Astrocyte of the cerebellum (primary cell): ENCODE results near the gene PIGU.

Source experiments
- DNase-seq: peaks from one replicate; pipeline ENCODE4 v3.0.0-alpha.2; 2011; ENCODE audit warnings: low read depth
- H3K4me3 ChIP-seq: 2 replicates; pipeline ENCODE4 v1.5.1; 2011; ENCODE audit warnings: mild to moderate bottlenecking, low read depth, low read length, moderate library complexity
- in situ Hi-C: cut with HindIII; loops from 2 replicates; pipeline ENCODE4 v1.10.0; 2017; ENCODE audit warnings: low sequenced_read_pairs
- TF ChIP-seq, protein P1 (sequence below): IDR thresholded peaks from 2 replicates; pipeline ENCODE4 v1.5.1; 2012; ENCODE audit warnings: low read length, low read depth, moderate library complexity, mild to moderate bottlenecking; ENCODE audit errors: missing control alignments

PIGU gene

DNA sequence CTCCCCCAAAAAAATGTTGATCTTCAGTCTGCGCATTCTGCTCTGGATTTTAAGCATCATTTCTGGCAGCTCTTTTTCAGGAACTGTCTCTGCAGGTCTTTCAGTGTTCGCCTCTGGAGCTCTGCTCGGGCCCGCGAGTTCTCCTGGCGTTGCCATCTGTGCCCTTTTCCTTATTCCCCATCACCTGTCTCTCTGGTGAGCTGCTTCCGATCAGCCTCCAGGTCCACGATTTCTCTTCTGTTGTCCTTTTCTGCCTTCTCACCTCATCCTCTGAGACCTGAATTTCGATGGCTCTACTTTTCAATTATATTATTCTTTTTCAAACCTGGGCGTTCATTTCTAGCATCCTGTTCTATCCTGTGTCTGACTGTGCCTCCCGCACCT, 119.0 kb downstream of the PIGU start:
- in situ Hi-C loops = no loop called here
- TF ChIP-seq, protein P1, sequence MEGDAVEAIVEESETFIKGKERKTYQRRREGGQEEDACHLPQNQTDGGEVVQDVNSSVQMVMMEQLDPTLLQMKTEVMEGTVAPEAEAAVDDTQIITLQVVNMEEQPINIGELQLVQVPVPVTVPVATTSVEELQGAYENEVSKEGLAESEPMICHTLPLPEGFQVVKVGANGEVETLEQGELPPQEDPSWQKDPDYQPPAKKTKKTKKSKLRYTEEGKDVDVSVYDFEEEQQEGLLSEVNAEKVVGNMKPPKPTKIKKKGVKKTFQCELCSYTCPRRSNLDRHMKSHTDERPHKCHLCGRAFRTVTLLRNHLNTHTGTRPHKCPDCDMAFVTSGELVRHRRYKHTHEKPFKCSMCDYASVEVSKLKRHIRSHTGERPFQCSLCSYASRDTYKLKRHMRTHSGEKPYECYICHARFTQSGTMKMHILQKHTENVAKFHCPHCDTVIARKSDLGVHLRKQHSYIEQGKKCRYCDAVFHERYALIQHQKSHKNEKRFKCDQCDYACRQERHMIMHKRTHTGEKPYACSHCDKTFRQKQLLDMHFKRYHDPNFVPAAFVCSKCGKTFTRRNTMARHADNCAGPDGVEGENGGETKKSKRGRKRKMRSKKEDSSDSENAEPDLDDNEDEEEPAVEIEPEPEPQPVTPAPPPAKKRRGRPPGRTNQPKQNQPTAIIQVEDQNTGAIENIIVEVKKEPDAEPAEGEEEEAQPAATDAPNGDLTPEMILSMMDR = no peak
- H3K4me3 ChIP-seq = peak overlapping the region; percentile 73
- DNase-seq = no peak

DNA sequence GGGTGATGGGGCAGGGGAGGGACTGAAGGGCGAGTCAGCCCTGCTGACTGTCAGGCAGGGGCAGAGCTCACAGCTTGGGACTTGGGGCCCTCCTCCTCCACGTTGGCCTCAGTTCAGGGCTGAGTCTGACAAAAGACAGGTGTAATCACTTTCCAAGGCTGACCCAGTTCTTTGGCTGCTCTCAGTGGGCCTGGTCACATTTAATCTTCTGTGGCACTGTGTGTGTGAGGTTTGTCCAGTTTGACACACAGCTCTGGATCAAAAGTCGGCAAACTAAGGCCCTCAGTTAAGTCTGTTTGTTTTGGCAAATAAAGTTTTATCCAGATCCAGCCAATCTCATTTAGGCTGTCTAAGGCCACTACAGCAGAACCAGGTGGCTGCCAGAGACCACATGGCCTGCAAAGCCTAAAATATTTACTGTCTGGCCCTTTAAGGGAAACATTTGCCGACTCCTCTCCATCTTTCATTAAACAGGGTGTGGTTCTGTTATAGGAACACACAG, 123.5 kb downstream of the PIGU start:
- DNase-seq = no peak
- in situ Hi-C loops = no loop called here
- TF ChIP-seq, protein P1 = no peak
- no peak overlapping the region for H3K4me3 ChIP-seq

DNA sequence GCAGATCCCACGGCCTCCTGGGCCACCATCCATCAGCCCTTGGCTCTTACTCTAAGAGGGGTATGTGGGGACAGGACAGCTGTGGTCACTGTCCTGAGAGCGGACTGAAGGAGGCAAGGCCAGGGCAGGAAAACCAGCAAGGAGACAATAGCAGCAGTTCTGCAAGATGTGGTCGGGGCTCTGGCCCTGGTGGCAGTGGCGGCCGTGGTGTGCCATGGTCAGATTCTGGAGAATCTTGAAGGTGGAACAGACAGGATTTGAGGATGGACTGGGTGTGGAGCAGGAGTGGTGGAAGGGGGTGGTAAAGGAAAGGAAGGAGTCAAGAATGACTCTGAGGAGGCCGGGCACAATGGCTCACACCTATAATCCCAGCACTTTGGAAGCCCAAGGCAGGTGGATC, 124.3 kb downstream of the PIGU start:
- H3K4me3 ChIP-seq = no peak overlapping the region
- in situ Hi-C loops = no loop called here
- no peak for DNase-seq
- TF ChIP-seq, protein P1 = no peak

DNA sequence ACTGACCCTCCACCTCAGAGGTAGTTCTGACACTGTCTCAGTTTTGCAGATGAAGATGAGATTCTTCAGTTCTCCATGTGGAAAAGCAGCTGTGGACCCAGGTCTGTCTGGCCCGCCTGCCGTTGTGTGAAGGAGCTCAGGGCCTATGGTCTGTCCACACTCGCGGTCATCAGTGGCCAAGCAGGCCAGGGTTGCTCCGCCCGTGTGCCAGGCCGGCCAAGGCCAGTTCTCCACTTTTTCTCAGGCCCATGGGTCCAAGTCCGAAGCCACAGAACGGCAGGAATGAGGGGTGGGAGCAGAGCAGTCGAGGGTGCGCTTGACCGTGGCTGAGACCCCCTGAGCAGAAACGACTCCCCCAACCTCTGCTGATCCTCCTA, 127.0 kb downstream of the PIGU start:
- H3K4me3 ChIP-seq = no peak overlapping the region
- in situ Hi-C loops = no loop called here
- DNase-seq = no peak
- TF ChIP-seq, protein P1 = no peak

DNA sequence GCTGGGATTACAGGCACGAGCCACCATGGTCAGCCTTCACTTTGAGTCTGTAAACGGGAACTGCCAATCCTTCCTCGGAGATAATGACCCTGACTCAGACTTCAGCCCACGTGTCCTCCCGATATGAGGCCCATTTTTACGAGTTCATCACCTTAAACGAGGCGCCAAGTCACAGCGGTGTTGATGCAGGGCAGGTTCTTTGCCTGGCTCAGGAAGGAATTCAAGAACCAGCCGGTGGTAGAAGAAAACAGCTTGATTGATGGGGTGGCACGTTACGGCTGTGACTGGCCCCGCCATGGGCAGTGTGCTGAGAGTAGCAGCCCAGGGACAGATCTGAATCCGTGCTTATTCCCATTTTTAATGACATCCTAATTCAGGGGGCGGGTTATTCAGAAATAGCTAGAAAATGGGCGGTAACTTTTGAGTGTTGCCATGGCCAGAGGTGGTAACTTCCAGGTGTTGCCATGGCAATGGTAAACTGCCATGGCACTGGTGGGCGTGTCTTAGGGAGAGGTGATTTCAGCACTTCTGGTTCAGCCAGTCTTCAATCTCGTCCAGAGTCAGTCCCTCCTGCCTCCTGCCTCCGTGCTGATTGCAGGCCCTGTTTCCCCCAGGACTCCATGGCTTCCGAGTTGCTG, 127.5 kb downstream of the PIGU start:
- DNase-seq = no peak

DNA sequence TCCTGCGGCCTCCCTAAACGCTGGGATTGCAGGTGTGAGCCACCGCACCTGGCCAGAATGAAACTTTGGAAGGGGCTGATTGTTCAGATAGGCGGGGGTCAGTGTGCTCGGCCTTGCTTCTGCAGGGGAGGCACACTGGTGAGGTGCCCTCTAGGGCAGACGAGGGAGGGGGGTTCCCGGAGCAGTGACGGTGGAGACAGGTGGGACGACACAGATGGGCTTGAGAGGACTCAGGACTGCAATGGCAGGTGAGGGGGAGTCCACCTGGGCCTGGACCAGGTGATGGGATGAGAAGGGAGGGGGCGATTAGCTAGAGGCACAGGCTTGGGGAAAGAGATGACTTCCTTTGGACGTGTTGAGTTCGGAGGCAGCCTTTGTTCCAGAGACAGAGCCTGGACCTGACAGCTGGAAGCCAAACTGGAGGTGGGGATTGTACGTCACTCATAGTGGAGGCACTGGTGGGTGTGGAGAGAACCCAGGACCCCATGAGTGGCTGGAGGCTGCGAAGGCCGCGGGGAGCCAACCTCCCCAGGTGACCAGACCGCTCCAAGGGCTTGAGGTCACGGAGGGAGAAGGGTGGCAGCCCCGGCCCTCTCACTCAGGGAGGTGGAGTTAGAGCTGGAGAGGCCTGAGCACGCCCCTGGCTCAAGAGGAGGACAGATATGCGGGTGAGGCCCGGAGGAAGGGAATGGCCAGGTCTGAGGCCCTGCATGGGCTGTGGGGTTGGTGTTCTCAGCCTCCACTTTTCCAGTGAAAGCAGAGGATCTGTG, 128.9 kb downstream of the PIGU start:
- H3K4me3 ChIP-seq = no peak overlapping the region
- no peak for DNase-seq
- in situ Hi-C loops = no loop called here
- TF ChIP-seq, protein P1 = no peak

More for the DNA sequence above, 127.5 kb downstream of the PIGU start:
- H3K4me3 ChIP-seq = no peak overlapping the region
- in situ Hi-C loops = no loop called here
- TF ChIP-seq, protein P1 = no peak
